ENCODE measurements around the gene ERC1.

DNA sequence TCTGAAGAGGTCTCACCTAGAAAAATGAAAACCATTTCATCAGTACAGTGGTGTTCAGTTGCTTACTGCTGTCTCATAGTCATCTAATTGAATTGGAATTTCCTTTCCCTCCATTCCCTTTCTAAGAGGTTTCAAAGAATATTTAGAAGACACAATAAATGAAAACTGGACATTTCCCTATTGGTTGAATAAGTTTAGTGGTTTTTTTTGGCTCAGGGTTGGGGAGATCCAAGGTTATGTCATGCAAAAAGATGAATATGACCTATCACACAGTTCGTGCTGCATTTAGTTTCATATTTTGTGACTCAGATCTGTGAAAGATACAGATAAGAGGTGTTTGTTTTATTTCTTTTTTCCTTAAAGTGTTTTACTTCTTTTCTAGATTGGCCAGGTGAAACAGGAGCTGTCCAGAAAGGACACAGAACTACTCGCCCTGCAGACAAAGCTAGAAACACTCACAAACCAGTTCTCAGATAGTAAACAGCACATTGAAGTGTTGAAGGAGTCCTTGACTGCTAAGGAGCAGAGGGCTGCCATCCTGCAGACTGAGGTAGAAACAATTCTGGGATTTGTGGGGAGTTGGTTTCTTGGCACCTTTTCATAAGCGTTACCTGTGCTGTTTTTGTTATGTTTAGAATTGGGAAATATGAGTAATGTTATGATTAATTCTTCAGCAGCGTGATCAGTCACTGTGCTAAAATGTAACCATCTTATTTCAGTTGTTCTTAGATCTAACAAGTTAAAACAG lies 124.6 kb downstream of the ERC1 start:
- TF ChIP-seq POLR2A (IDR thresholded peaks at IDR 0.05; ENCODE audit: low read depth, low read length) (no peak), POLR2AphosphoS5 (IDR thresholded peaks at IDR 0.05; ENCODE audit: low read depth, low read length) (no peak), POU2F2 (IDR thresholded peaks at IDR 0.05; ENCODE audit: low read depth, low read length) (no peak)
